ENCODE data around the gene CHD9. TPM values are rescaled to one million over a fixed set of nuclear protein-coding genes. Genes with fewer than 3 reads are reported as not detected.

The CHD9 gene
- total RNA-seq, 1 donor from 2014 or later, result 81.4 TPM

DNA sequence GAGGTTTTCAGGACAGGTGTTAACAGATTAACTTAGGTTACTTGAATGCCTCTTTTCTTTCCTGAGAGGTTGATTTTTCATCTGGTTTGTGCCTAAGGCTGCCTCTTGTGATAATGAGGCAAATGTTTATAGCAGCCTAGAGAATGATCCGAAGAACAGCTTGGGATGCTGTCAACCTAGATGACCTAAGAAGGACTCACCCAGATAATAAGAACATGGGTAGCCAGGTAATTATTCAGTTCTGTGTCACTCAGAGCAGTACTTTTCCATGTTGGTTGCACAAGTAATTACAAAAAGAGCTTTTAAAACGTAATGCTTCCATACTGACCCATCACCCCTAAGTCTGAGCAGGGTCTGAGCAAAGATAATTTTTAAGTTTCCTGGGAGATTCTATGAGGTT lies 60.3 kb downstream of the CHD9 start:
- intact Hi-C loops (cut with DNase I), result no loop called here
- no peaks in the 10 kb centered on the region for H3K9me3 ChIP-seq
- no peak overlapping the region for H3K4me3 ChIP-seq
- no peak overlapping the region for H3K27ac ChIP-seq
- H3K36me3 ChIP-seq, result no peaks in the 10 kb centered on the region
- H3K4me1 ChIP-seq, result no peaks in the 10 kb centered on the region
- ATAC-seq (no peak), DNase-seq (no peak)
- no peak for TF ChIP-seq CTCF (IDR thresholded peaks at IDR 0.05)
- no peaks in the 10 kb centered on the region for H3K27me3 ChIP-seq

GRCh38 chr16:53115773-53116172 lies 61.0 kb downstream of the CHD9 start:
- no peak overlapping the region for H3K27ac ChIP-seq
- intact Hi-C loops (cut with DNase I), result no loop called here
- H3K4me1 ChIP-seq, result no peaks in the 10 kb centered on the region
- no peaks in the 10 kb centered on the region for H3K36me3 ChIP-seq
- TF ChIP-seq CTCF (IDR thresholded peaks at IDR 0.05), result no peak
- no peaks in the 10 kb centered on the region for H3K9me3 ChIP-seq
- H3K4me3 ChIP-seq, result no peak overlapping the region
- no peak for ATAC-seq
- H3K27me3 ChIP-seq, result no peaks in the 10 kb centered on the region
- DNase-seq, result no peak

DNA sequence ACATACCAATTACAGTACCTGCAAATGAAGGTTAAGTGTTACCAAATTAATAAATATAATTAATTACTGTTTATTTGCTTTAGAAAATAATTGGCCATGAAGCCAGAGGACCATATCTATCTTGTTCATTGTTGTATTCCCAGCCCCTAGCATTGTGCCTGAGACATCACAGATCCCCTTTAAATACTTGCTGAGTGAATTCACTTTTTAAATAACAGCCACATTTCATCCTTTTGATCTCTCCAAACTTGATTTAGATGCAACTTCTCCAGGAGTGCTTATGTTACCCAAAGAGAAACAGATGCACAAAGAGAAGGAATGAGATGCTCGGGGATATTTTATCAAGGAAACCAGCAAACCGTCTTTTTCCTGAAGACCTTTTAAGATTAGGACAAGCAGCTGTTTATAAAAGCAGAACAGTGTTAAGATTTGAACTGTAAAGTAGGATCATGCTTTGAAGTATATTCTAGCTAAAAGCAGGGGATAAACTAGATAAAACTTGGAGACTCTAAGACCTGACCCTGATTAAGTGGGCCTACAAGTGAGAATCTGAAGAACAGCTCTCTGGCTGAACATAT lies 66.3 kb downstream of the CHD9 start:
- no peak for DNase-seq
- no peaks in the 10 kb centered on the region for H3K27me3 ChIP-seq
- no peak for TF ChIP-seq CTCF (IDR thresholded peaks at IDR 0.05)
- intact Hi-C loops (cut with DNase I), result no loop called here
- H3K36me3 ChIP-seq, result no peaks in the 10 kb centered on the region
- ATAC-seq, result no peak
- no peaks in the 10 kb centered on the region for H3K4me1 ChIP-seq
- no peak overlapping the region for H3K27ac ChIP-seq
- H3K4me3 ChIP-seq, result no peak overlapping the region
- H3K9me3 ChIP-seq, result no peaks in the 10 kb centered on the region

DNA sequence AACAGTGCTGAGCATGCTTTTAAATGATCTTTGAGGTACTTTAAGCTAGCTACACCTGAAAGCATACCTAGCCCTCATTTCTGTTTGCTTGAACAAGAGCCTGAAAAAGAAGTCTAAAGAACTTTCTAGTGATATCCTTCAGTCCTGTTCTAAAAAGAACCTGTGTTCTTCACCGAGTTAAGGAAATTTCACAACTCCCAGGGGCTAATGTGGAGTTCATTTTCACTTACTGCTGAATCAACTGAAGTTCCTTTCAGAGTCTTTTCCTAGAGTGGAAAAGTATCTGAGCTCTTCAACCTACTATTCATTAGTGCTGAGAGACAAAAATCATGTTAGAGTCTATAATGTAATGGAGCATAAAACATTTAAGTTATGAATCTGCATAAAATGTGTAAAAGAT lies 66.9 kb downstream of the CHD9 start:
- Histone ChIP-seq H3K36me3 (no peaks in the 10 kb centered on the region), H3K9me3 (no peaks in the 10 kb centered on the region), H3K4me3 (no peak overlapping the region), H3K27me3 (no peaks in the 10 kb centered on the region), H3K27ac (no peak overlapping the region), H3K4me1 (no peaks in the 10 kb centered on the region)
- ATAC-seq, result no peak
- intact Hi-C loops (cut with DNase I), result no loop called here
- DNase-seq, result no peak
- no peak for TF ChIP-seq CTCF (IDR thresholded peaks at IDR 0.05)

DNA sequence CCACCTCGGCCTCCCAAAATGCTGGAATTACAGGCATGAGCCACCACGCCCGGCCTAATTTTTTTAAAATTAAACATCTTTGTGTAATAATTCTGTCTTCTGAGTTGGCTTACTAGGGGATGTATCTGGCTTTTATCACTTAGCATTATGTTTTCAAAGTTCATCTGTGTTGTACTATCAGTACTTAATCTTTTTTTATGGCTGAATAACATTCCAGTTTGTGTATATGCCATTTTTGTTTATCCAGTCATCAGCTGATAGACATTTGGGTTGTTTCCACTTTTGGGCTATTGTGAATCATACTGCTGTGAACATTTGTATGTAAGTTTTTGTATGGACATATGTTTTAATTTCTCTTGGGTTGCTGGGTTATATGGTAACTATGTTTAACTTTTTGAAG lies 69.0 kb downstream of the CHD9 start:
- ATAC-seq (no peak), DNase-seq (no peak)
- no peaks in the 10 kb centered on the region for H3K4me1 ChIP-seq
- H3K36me3 ChIP-seq, result no peaks in the 10 kb centered on the region
- H3K4me3 ChIP-seq, result no peak overlapping the region
- intact Hi-C loops (cut with DNase I), result no loop called here
- TF ChIP-seq CTCF (IDR thresholded peaks at IDR 0.05), result no peak
- no peaks in the 10 kb centered on the region for H3K27me3 ChIP-seq
- H3K27ac ChIP-seq, result no peak overlapping the region
- H3K9me3 ChIP-seq, result no peaks in the 10 kb centered on the region

GRCh38 chr16:53126390-53126789 lies 71.6 kb downstream of the CHD9 start:
- no peak for TF ChIP-seq CTCF (IDR thresholded peaks at IDR 0.05)
- H3K4me1 ChIP-seq, result no peaks in the 10 kb centered on the region
- intact Hi-C loops (cut with DNase I), result no loop called here
- H3K27ac ChIP-seq, result no peak overlapping the region
- H3K27me3 ChIP-seq, result no peaks in the 10 kb centered on the region
- ATAC-seq (no peak), DNase-seq (no peak)
- H3K4me3 ChIP-seq, result no peak overlapping the region
- H3K36me3 ChIP-seq, result no peaks in the 10 kb centered on the region
- H3K9me3 ChIP-seq, result no peaks in the 10 kb centered on the region

Data from upper lobe of right lung (tissue), 1 donor.